Measurements from ENCODE around the gene PLVAP.

DNA sequence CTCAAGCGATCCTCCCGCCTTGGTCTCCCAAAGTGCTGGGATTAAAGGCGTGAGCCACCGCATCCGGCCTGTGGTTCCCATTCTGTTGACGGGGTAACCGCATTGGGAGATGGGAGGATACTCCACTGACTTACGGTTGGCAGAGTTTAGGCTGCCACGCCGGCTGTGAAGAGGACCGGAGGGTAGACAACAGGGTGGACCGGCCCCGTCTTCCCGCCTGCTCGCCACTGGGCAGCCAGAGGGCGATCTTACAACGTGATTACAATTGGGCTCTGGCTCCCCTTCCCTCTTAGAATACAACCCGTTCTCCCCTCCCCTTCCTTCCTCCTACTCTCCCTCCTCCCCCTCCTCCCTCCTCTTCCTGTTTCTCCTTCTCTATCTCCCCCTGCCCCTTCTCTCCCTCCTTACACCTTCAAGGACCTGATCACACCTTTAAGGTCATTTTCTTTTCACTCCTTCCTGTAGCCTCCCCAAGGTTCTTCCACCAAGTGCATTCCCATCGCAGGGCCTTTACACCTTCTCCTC lies 17.8 kb upstream of the PLVAP start:
- TF ChIP-seq, protein P1, sequence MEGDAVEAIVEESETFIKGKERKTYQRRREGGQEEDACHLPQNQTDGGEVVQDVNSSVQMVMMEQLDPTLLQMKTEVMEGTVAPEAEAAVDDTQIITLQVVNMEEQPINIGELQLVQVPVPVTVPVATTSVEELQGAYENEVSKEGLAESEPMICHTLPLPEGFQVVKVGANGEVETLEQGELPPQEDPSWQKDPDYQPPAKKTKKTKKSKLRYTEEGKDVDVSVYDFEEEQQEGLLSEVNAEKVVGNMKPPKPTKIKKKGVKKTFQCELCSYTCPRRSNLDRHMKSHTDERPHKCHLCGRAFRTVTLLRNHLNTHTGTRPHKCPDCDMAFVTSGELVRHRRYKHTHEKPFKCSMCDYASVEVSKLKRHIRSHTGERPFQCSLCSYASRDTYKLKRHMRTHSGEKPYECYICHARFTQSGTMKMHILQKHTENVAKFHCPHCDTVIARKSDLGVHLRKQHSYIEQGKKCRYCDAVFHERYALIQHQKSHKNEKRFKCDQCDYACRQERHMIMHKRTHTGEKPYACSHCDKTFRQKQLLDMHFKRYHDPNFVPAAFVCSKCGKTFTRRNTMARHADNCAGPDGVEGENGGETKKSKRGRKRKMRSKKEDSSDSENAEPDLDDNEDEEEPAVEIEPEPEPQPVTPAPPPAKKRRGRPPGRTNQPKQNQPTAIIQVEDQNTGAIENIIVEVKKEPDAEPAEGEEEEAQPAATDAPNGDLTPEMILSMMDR (IDR thresholded peaks at IDR 0.05): peak; percentile 28 to 80 (median 67)
- TF ChIP-seq POLR2A (IDR thresholded peaks at IDR 0.05): no peak

All from Peyer's patch (tissue), 4 donors.